ENCODE results near the gene BFAR.
"Not testable (repeated sequence)": the region's sequence is repeated elsewhere in the genome, so short reads cannot be mapped to it uniquely, and the experiment has no call there.

Gene BFAR

DNA sequence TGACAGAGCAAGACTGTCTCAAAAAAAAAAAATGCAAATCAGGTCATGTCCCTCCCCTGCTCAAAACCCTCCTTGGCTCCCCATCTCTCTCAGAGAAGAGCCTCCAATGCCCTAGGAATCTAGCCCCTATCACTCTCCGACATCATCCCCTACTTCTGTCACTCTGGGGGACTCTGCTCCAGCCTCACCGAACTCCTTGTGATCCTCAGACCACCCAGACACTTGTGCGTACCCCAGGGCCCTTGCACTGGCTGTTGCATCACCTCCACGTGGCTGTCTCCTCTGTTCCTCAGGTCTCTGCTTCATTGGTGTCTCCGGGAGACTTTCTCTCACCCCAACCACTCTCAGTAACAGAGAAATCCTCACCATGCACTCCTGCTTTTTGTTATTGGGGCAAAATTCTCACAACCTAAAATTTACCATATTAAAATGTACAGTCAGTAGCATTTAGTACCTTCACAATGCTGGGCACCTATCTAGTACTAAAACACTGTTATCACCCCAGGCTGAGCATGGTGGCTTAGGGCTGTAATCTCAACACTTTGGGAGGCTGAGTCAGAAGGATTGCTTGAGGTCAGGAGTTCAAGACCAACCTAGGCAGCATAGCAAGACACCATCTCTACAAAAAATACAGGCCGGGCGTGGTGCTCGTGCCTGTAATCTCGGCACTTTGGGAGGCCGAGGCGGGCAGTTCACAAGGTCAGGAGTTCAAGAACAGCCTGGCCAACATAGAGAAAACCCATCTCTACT, 46.2 kb downstream of the BFAR start:
- H3K4me3 ChIP-seq (ENCODE audit: low read depth, low read length) = no peak overlapping the region

DNA sequence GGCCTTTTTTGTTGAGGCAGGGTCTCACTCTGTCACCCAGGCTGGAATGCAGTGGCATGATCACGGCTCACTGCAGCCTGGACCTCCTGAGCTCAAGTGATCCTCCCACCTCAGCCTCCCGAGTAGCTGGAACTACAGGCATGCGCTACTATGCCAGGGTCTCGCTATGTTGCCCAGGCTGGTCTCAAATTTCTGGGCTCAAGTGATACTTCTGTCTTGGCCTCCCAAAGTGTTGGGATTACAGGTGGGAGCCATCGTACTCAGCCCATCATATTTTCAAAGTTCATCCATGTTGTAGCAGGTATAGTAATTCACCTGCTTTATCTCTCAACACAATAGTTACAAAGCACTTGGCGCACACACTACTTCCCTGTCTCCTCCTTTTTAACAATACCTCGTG, 47.6 kb downstream of the BFAR start:
- not testable (repeated sequence) for H3K4me3 ChIP-seq (ENCODE audit: low read depth, low read length)

More for the DNA sequence above, 46.2 kb downstream of the BFAR start:
- TF ChIP-seq, protein P1, sequence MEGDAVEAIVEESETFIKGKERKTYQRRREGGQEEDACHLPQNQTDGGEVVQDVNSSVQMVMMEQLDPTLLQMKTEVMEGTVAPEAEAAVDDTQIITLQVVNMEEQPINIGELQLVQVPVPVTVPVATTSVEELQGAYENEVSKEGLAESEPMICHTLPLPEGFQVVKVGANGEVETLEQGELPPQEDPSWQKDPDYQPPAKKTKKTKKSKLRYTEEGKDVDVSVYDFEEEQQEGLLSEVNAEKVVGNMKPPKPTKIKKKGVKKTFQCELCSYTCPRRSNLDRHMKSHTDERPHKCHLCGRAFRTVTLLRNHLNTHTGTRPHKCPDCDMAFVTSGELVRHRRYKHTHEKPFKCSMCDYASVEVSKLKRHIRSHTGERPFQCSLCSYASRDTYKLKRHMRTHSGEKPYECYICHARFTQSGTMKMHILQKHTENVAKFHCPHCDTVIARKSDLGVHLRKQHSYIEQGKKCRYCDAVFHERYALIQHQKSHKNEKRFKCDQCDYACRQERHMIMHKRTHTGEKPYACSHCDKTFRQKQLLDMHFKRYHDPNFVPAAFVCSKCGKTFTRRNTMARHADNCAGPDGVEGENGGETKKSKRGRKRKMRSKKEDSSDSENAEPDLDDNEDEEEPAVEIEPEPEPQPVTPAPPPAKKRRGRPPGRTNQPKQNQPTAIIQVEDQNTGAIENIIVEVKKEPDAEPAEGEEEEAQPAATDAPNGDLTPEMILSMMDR (IDR thresholded peaks at IDR 0.05; ENCODE audit: borderline replicate concordance, insufficient read depth, low read depth, low read length) = no peak

DNA sequence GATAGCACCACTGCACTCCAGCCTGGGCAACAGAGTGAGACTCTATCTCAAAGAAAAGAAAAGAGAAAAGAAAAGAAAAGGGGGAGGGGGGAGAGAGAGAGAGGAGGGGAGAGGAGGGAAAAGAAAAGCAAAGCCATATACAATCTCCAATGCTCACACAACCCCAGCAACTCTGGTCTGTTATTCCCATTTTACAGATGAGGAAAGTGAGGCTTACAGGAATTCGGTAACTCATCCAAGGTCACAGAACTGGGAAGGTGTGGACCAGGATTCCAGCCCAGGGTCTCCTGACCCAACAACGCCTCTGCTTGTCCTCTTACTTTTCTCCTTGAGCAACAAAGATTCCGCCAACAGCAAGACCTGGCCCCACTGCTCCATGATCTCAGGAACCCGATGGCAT, 48.4 kb downstream of the BFAR start:
- H3K4me3 ChIP-seq (ENCODE audit: low read depth, low read length) = no peak overlapping the region
- TF ChIP-seq, protein P1 (IDR thresholded peaks at IDR 0.05; ENCODE audit: borderline replicate concordance, insufficient read depth, low read depth, low read length) = no peak

DNA sequence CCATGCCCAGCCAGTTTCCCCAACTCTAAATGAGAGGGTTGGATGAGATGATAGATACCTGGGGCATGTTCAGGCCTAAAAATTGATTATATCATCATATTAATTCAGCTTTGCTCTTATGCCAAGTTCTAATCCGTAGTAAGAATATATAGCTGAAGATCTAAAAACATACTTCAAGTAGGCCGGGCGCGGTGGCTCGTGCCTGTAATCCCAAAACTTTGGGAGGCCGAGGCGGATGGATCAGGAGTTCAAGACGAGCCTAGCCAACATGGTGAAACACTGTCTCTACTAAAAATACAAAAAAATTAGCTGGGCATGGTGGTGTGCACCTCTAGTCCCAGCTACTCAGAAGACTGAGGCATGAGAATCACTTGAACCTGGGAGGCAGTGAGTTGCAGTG, 49.4 kb downstream of the BFAR start:
- no peak overlapping the region for H3K4me3 ChIP-seq (ENCODE audit: low read depth, low read length)
- TF ChIP-seq, protein P1 (IDR thresholded peaks at IDR 0.05; ENCODE audit: borderline replicate concordance, insufficient read depth, low read depth, low read length) = no peak

DNA sequence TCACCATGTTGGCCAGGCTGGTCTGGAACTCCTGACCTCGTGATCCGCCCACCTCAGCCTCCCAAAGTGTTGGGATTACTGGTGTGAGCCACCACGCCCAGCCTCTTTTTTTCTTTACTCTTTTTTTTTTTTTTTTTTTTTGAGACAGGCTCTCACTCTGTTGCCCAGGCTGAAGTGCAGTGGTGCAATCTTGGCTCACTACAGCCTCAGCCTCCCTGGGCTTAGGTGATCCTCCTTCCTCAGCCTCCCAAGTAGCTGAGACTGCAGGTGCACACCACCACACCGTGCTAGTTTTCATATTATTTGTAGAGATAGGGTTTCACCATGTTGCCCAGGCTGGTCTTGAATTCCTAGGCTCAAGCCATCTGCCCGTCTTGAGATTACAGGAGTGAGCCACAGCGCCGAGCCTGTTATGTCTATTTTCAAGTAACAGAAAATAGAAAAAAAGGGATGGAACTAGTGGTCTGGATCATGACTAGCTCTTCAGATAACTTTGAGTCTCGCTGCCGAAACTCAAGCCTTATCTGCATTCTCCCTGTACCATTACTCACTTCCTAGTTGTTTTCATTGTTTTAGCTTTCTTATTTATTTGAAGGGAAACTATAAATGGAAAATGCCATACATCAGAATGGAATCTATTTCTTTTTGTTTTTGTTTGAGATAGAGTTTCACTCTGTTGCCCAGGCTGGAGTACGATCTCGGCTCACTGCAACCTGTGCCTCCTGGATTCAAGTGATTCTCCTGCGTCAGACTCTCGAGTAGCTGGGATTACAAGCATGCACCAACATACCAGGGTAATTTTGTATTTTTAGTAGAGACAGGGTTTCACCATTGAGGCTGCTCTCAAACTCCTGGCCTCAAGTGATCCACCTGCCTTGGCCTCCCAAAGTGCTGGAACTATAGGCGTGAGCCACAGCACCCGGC, 53.4 kb downstream of the BFAR start:
- not testable (repeated sequence) for H3K4me3 ChIP-seq (ENCODE audit: low read depth, low read length)

DNA sequence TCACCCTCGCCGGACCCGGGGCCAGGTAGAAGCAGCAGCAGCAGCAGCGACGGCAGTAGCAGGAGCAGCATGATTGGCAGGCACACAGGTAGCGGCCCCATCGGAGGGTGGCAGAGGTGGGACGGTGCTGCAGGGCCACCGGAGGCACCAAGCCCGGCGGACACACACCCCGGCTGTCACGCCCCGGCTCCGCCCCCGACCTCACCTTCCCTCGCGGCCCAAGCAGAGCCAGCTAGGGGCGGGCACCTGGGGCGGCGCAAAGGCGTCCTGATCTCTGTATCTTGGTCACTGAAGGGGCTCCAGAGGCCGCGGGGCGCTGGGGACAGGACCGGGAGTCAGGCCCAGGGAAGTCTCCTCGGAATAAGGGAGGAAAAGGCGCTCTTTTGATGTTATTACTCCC, 61.4 kb downstream of the BFAR start, which contains the start of gene PLA2G10:
Gene PLA2G10 (minus strand): TSS at position 180 of the 400 bp plus-strand sequence. CDS start 79 bp downstream, at position 101.
- not testable (repeated sequence) for H3K4me3 ChIP-seq (ENCODE audit: low read depth, low read length)

DNA sequence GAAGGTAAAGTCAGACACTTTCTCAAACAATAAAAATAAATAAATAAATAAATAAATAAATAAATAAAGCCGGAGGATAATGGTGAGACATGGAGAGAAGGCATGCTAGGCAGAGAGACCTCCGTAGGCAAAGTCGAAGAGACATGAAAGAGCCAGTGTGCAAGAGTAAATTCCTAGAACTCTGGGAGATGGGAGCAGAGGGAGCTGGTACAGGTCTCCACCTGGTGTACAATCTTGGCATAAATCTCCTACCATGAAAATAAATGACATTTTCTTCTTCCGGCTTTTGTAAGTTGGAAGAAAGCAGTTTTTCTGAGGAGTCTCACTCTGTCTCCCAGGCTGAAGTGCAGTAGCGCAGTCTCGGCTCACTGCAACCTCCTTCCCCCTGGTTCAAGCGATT, 69.1 kb downstream of the BFAR start:
- H3K4me3 ChIP-seq (ENCODE audit: low read depth, low read length) = not testable (repeated sequence)

DNA sequence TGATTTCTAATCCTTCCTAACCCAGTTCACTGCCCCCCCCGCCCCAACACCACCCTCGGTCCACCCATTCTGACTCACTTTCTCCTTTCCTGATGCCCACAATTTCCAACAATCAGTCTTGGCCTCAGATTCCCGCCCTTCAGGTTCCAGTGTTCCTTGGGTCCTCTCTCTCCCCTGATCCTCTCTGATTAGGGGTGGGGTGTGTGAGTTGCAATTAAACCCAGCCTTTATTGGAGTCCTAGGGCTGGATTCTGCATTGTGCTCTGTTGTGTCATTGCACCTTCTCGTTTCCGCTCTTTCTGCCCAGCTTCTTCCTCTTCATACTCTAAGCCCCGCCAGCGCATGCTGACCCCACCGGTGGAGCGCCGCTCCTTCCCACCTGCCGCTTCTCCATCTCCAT, 69.9 kb downstream of the BFAR start:
- H3K4me3 ChIP-seq (ENCODE audit: low read depth, low read length) = not testable (repeated sequence)

DNA sequence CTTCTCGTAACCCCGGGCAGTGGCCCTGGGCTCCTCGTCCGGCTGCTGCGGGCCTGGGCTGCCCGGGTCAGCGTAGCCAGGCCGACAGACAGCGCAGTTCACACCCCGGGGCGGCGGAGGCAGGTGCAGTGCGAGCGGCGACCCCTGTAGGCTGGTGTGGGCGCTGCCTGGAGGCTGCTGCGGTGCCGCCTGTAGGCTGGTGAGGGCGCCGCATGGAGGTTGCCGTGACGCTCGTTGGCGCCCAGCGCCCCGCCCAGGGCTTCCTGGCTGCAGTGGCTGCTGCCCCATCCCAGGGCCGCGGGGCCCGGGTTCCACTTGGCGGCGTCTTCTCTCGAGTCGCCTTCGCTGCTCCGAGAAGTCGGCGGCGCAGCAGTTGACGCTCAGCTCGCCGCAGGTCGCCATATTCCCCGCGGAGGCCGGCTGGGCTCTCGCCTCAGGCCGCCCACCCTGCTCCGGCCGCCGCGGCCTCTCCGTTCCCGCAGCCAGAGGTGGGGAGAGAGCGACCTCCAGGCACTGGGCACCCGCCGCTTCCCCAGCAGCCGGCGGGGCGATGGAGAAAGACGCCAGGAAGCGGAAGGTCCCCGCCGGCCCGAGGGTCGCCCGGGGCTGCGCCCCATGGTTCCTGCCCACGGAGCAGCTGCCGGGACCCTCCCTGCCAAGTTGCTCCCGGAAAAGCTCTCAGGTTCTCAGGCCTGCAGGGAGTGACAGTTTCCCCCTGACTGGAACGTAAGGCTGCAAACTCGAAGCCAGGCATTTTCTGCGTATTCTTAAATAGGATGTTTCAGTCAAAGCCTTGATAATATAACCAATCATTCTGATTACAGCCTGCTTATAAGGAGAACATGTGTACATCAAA, 70.6 kb downstream of the BFAR start, which contains the start of gene NPIPA3:
Gene NPIPA3 (plus strand): TSS at position 256 of the 856 bp plus-strand sequence. CDS start 5,533 bp downstream, outside the sequence.
- H3K4me3 ChIP-seq (ENCODE audit: low read depth, low read length) = not testable (repeated sequence)
